GM04504 (cell line): Measurements from ENCODE around the gene RUNX1.
"Not testable (repeated sequence)": the region's sequence is repeated elsewhere in the genome, so short reads cannot be mapped to it uniquely, and the experiment has no call there.

Experiments
- DNase-seq: peaks from one replicate; pipeline ENCODE4 v3.0.0-alpha.2; 2012; ENCODE audit warnings: low read depth

The RUNX1 gene

DNA sequence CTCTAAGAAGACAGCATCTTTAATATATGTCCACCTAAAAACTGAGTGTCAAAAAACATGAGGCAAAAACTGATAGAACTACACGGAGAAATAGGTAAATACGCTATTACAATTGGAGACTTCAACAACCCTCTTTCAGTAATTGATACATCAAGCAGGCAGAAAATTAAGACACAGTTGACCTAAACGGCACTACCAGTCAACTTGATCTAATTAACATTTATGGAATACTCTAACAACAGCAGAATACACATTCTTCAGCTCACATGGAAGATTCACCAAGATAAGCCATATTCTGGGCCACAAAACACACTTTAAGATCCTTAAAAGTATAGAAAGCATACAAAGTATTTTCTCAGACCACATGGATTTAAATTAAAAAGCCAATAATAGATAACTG, 242.7 kb downstream of the RUNX1 start:
- no peak for DNase-seq

DNA sequence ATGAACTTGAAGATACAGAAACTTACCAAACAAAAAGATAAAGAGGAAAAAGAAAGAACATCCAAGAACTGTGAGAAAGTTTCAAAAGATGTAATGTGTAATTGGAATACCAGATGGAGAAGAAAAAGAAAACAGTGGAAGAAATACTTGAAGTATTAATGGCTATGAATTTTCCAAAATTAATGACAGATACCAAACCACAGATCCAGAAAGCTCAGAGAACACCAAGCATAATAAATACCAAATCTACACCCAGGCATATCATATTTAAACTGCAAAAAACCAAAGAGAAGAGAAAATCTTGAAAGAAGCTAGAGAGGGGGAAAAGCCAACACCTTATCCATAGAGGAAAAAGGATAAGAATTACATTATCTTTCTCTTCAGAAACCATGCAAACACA, 243.9 kb downstream of the RUNX1 start:
- no peak for DNase-seq

DNA sequence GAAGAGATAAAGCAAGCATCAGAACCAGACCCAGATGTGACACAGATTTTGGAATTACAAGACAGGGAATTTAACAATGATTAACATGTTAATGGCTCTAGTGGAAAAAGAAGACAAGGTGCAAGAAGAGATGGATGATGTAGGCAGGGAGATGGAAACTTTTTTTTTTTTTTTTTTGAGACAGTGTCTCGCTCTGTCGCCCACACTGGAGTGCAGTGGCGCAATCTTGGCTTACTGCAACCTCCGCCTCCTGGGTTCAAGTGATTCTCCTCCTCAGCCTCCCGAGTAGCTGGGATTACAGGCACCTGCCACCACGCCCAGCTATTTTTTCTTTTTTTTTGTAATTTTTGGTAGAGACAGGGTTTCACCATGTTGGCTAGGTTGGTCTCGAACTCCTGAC, 244.5 kb downstream of the RUNX1 start:
- DNase-seq, result not testable (repeated sequence)

DNA sequence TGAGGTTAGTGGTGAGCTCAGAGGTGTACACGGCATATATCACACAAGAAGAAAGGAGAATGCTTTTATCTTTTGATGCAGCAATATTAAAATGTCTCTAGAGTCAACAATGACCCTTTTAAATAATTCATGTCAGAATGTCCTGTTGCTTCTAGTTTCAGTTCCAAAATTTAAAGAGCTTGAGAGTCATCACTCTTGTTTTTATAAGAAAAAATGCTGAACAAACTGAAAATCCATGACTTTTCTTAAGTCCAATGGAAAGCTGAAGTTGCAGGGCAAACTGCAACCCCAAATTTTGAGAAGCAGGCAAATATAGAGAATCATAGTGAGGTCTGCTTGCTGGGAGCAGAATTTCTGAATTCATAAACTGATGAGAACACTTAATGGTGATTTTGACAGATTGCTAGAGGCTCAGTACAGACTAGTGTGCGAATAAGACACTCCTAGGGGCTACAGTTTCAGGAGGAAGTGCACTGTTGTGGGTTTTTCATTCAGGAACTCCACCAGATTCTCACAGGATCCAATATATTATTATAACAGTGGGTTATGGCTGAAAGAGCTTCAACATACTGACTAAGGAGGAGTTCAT, 245.2 kb downstream of the RUNX1 start:
- no peak for DNase-seq

GRCh38 chr21:34802180-34802899, 246.8 kb downstream of the RUNX1 start:
- no peak for DNase-seq

GRCh38 chr21:34801519-34802132, 247.5 kb downstream of the RUNX1 start:
- no peak for DNase-seq

- DNase-seq, result no peak
Measured at GRCh38 chr21:34800797-34801518, 248.1 kb downstream of the RUNX1 start.

DNA sequence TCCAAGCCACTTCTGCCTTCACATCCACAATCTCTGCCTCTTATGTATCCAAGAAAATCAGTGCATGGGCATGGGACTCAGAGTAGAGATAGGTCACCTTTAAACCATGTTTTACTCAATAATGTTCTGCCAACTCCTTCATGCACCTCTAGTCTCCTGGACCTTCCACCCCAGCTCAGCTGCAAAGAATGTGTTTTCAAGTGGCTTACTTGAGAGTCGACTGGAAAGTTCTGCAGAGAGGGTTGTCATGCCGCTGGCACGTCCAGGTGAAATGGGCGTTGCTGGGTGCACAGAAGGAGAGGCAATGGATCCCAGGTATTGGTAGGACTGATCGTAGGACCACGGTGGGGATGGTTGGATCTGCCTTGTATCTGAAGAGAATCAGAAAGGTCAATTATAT, 250.0 kb downstream of the RUNX1 start:
- no peak for DNase-seq

GRCh38 chr21:34797921-34798535, 251.1 kb downstream of the RUNX1 start:
- no peak for DNase-seq

- no peak for DNase-seq
Measured at GRCh38 chr21:34797201-34797525, 251.9 kb downstream of the RUNX1 start.

DNA sequence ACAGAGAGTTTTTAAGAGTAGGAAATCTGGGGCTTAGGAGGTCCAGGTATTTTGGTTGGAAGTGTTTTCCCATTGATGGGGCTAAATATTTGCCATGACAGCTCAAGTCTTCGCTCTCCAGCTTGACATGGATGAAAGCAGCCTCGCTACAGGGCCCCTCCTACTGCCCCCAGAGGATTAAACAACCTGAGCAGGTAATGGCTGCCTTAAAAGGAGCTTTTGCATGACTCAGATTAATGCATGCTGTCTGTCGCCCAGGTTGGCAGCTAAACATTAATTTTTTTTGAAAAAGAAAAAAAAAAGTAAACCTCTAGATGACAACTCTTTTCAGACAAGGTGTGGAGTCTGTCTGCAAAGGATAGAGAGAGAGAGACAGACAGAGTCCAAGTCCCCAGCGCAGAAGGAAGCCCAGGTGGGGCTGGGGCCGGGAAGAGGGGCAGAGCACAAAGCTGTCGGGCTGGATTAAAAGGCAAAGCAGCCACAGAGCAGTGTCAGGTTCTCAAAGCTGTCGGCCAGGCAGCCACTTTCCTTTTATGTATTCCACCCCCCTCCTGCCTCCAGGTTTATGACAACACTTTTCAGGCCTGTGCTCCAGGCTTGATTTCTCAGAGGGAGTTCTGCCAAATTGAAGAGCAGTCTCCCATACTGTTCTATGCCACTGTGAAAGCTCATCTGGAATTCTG, 252.4 kb downstream of the RUNX1 start:
- DNase-seq, result no peak

GRCh38 chr21:34795548-34796180, 253.4 kb downstream of the RUNX1 start:
- DNase-seq, result peak; percentile 62

DNA sequence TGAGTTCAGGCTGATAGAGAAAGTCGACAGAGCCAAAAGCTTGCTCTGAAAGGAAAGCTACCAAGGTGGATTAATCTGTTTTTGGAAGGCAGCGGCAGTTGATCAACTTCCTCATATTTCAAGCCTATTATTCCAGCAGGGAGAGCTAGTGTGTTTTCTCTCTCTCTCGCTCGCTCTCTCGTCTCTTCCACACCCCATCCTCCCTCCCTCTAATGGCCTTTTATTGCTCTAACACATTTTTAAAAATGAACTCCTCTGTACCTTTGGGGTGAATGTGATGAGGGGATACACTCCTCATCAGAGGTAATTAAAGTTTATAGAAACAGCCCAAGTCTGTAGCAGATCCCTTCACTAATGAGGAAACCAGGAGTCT, 253.9 kb downstream of the RUNX1 start:
- DNase-seq, result no peak

- no peak for DNase-seq
Measured at GRCh38 chr21:34794686-34795085, 254.4 kb downstream of the RUNX1 start.

- no peak for DNase-seq
Measured at GRCh38 chr21:34793471-34793870, 255.6 kb downstream of the RUNX1 start.

DNA sequence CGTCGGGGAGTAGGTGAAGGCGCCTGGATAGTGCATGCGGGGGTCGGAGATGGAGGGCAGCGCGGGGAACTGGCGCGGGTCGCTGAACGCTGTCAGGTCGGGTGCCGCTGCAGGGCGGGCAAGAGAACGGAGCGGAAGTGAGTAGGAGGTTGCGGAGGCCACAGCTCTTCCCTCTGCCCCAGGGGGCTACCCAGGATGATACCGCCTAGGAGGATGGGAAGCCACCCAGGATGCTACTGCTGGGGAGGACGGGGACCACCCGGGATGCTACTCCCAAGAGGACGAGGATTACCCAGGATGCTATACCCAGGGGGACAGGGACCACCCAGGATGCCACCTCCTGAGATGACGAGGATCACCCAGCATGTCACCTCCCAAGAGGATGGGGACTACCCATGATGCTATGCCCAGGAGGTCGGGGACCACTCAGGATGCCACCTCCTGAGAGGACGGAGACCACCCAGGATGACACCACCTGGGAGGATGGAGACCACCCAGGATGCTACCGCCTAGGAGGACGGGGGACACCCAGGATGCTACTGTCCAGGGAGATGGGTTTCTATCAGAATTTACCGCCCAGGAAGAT, 256.5 kb downstream of the RUNX1 start:
- no peak for DNase-seq

- DNase-seq, result no peak
Measured at GRCh38 chr21:34791776-34792503, 257.2 kb downstream of the RUNX1 start.

DNA sequence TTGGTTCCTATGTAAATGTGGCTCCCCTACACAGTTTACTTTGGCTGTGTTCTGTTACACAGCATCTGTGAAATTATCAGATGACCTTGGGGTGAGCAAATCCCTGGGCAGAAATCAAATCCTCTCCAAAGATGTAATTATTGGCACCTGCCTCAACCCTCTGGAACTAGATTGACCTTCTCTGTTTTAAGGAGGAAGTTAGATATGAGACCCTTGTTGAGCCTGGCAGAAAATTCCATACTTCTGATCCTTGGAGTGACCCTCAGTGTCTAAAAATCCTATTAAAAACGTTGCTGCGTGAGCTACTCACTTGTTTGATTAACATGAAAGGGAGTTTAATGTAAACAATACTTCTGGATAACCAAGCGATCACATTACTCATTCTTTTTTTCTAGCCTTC, 258.3 kb downstream of the RUNX1 start:
- DNase-seq, result no peak

GRCh38 chr21:34790341-34790740, 258.8 kb downstream of the RUNX1 start:
- DNase-seq, result no peak

DNA sequence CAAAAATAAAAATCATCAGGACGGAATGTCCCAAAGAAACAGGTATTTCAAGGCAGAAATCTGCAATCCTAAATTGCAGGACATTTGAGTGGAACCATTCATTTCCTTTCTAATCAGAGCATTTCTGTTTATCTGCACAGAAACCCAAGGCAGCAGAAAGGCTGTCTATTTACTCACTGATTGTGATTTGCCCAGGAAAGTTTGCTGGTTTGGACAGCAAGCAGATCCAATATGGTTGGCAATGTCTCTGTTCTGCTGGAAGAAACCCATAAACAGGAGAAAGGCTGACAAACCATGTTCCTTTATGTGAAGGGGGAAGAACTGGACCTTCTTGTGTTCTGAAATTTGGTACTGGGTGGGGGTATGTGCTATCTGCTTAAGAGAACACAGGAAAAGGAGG, 260.2 kb downstream of the RUNX1 start:
- no peak for DNase-seq

- DNase-seq, result no peak
Measured at GRCh38 chr21:34783815-34784214, 265.3 kb downstream of the RUNX1 start.
